ENCODE results near the gene PIGS.

PIGS gene

GRCh38 chr17:28527859-28528258 lies 43.5 kb downstream of the PIGS start:
- Mint-ChIP-seq H3K36me3 (ENCODE audit: low read depth) (no peaks in the 10 kb centered on the region), H3K27ac (peak overlapping the region; percentile 57), H3K4me1 (peaks cover 96% of the 10 kb centered on the region), H3K9me3 (no peaks in the 10 kb centered on the region), H3K27me3 (ENCODE audit: low read depth, poor library complexity) (peaks cover 11% of the 10 kb centered on the region), H3K4me3 (no peak overlapping the region)
- TF ChIP-seq CTCF (IDR thresholded peaks at IDR 0.05): no peak
- DNase-seq: no peak

GRCh38 chr17:28527181-28527681 lies 44.1 kb downstream of the PIGS start:
- DNase-seq: no peak
- Mint-ChIP-seq H3K27ac (peak overlapping the region; percentile 91), H3K9me3 (no peaks in the 10 kb centered on the region), H3K4me1 (peaks cover 94% of the 10 kb centered on the region), H3K36me3 (ENCODE audit: low read depth) (no peaks in the 10 kb centered on the region), H3K27me3 (ENCODE audit: low read depth, poor library complexity) (peaks cover 11% of the 10 kb centered on the region), H3K4me3 (no peak overlapping the region)
- no peak for TF ChIP-seq CTCF (IDR thresholded peaks at IDR 0.05)

- no peaks in the 10 kb centered on the region for H3K36me3 Mint-ChIP-seq (ENCODE audit: low read depth)
- H3K27ac Mint-ChIP-seq: no peak overlapping the region
- H3K27me3 Mint-ChIP-seq (ENCODE audit: low read depth, poor library complexity): peaks cover 11% of the 10 kb centered on the region
- peaks cover 94% of the 10 kb centered on the region for H3K4me1 Mint-ChIP-seq
- no peak overlapping the region for H3K4me3 Mint-ChIP-seq
- no peak for TF ChIP-seq CTCF (IDR thresholded peaks at IDR 0.05)
- H3K9me3 Mint-ChIP-seq: no peaks in the 10 kb centered on the region
- DNase-seq: no peak
Measured at GRCh38 chr17:28526381-28526780, 44.9 kb downstream of the PIGS start.

GRCh38 chr17:28524476-28525424 lies 46.6 kb downstream of the PIGS start:
- no peak overlapping the region for H3K4me3 Mint-ChIP-seq
- H3K9me3 Mint-ChIP-seq: no peaks in the 10 kb centered on the region
- peak overlapping the region; percentile 92 for H3K27ac Mint-ChIP-seq
- no peak for DNase-seq
- TF ChIP-seq CTCF (IDR thresholded peaks at IDR 0.05): no peak
- no peaks in the 10 kb centered on the region for H3K36me3 Mint-ChIP-seq (ENCODE audit: low read depth)
- peaks cover 92% of the 10 kb centered on the region for H3K4me1 Mint-ChIP-seq
- peaks cover 11% of the 10 kb centered on the region for H3K27me3 Mint-ChIP-seq (ENCODE audit: low read depth, poor library complexity)

GRCh38 chr17:28523876-28524275 lies 47.4 kb downstream of the PIGS start:
- DNase-seq: no peak
- H3K27me3 Mint-ChIP-seq (ENCODE audit: low read depth, poor library complexity): peaks cover 7% of the 10 kb centered on the region
- no peaks in the 10 kb centered on the region for H3K36me3 Mint-ChIP-seq (ENCODE audit: low read depth)
- peak overlapping the region; percentile 54 for H3K4me3 Mint-ChIP-seq
- H3K4me1 Mint-ChIP-seq: peaks cover 94% of the 10 kb centered on the region
- TF ChIP-seq CTCF (IDR thresholded peaks at IDR 0.05): no peak
- H3K9me3 Mint-ChIP-seq: no peaks in the 10 kb centered on the region
- peak overlapping the region; percentile 92 for H3K27ac Mint-ChIP-seq
